ENCODE measurements around the gene PIWIL1.

Gene PIWIL1

GRCh38 chr12:130357241-130357640, 19.6 kb downstream of the PIWIL1 start:
- no peaks in the 10 kb centered on the region for H3K4me1 ChIP-seq (ENCODE audit: control insufficient read depth in 1 of 2, insufficient read depth in 2 of 2, low read length in 2 of 2)
- no peaks in the 10 kb centered on the region for H3K36me3 ChIP-seq (ENCODE audit: control insufficient read depth in 1 of 2, insufficient read depth in 2 of 2, low read length in 2 of 2)
- H3K27ac ChIP-seq (ENCODE audit: low read length): no peak overlapping the region
- no peaks in the 10 kb centered on the region for H3K27me3 ChIP-seq (ENCODE audit: low read depth, low read length)
- H3K4me3 ChIP-seq (ENCODE audit: low read depth in 1 of 2, low read length in 2 of 2): no peak overlapping the region
- no peaks in the 10 kb centered on the region for H3K9me3 ChIP-seq (ENCODE audit: control insufficient read depth in 1 of 2, low read length in 2 of 2)

GRCh38 chr12:130357729-130358330, 20.1 kb downstream of the PIWIL1 start:
- no peaks in the 10 kb centered on the region for H3K27me3 ChIP-seq (ENCODE audit: low read depth, low read length)
- no peak overlapping the region for H3K27ac ChIP-seq (ENCODE audit: low read length)
- no peaks in the 10 kb centered on the region for H3K36me3 ChIP-seq (ENCODE audit: control insufficient read depth in 1 of 2, insufficient read depth in 2 of 2, low read length in 2 of 2)
- H3K4me3 ChIP-seq (ENCODE audit: low read depth in 1 of 2, low read length in 2 of 2): no peak overlapping the region
- H3K9me3 ChIP-seq (ENCODE audit: control insufficient read depth in 1 of 2, low read length in 2 of 2): no peaks in the 10 kb centered on the region
- no peaks in the 10 kb centered on the region for H3K4me1 ChIP-seq (ENCODE audit: control insufficient read depth in 1 of 2, insufficient read depth in 2 of 2, low read length in 2 of 2)

GRCh38 chr12:130362060-130362459, 24.4 kb downstream of the PIWIL1 start:
- Histone ChIP-seq H3K9me3 (ENCODE audit: control insufficient read depth in 1 of 2, low read length in 2 of 2) (no peaks in the 10 kb centered on the region), H3K4me3 (ENCODE audit: low read depth in 1 of 2, low read length in 2 of 2) (no peak overlapping the region), H3K36me3 (ENCODE audit: control insufficient read depth in 1 of 2, insufficient read depth in 2 of 2, low read length in 2 of 2) (no peaks in the 10 kb centered on the region), H3K4me1 (ENCODE audit: control insufficient read depth in 1 of 2, insufficient read depth in 2 of 2, low read length in 2 of 2) (no peaks in the 10 kb centered on the region), H3K27me3 (ENCODE audit: low read depth, low read length) (no peaks in the 10 kb centered on the region), H3K27ac (ENCODE audit: low read length) (no peak overlapping the region)

GRCh38 chr12:130364578-130364977, 26.9 kb downstream of the PIWIL1 start:
- Histone ChIP-seq H3K9me3 (ENCODE audit: control insufficient read depth in 1 of 2, low read length in 2 of 2) (no peaks in the 10 kb centered on the region), H3K4me3 (ENCODE audit: low read depth in 1 of 2, low read length in 2 of 2) (no peak overlapping the region), H3K36me3 (ENCODE audit: control insufficient read depth in 1 of 2, insufficient read depth in 2 of 2, low read length in 2 of 2) (no peaks in the 10 kb centered on the region), H3K27ac (ENCODE audit: low read length) (no peak overlapping the region), H3K27me3 (ENCODE audit: low read depth, low read length) (no peaks in the 10 kb centered on the region), H3K4me1 (ENCODE audit: control insufficient read depth in 1 of 2, insufficient read depth in 2 of 2, low read length in 2 of 2) (no peaks in the 10 kb centered on the region)

- Histone ChIP-seq H3K27me3 (ENCODE audit: low read depth, low read length) (no peaks in the 10 kb centered on the region), H3K27ac (ENCODE audit: low read length) (no peak overlapping the region), H3K36me3 (ENCODE audit: control insufficient read depth in 1 of 2, insufficient read depth in 2 of 2, low read length in 2 of 2) (no peaks in the 10 kb centered on the region)
Observed at GRCh38 chr12:130366159-130366558, 28.5 kb downstream of the PIWIL1 start.

GRCh38 chr12:130367003-130367402, 29.3 kb downstream of the PIWIL1 start:
- H3K27me3 ChIP-seq (ENCODE audit: low read depth, low read length): no peaks in the 10 kb centered on the region

More at GRCh38 chr12:130366159-130366558, 28.5 kb downstream of the PIWIL1 start:
- Histone ChIP-seq H3K9me3 (ENCODE audit: control insufficient read depth in 1 of 2, low read length in 2 of 2) (no peaks in the 10 kb centered on the region), H3K4me3 (ENCODE audit: low read depth in 1 of 2, low read length in 2 of 2) (no peak overlapping the region), H3K4me1 (ENCODE audit: control insufficient read depth in 1 of 2, insufficient read depth in 2 of 2, low read length in 2 of 2) (no peaks in the 10 kb centered on the region)

GRCh38 chr12:130367523-130367922, 29.8 kb downstream of the PIWIL1 start:
- no peak overlapping the region for H3K4me3 ChIP-seq (ENCODE audit: low read depth in 1 of 2, low read length in 2 of 2)
- H3K9me3 ChIP-seq (ENCODE audit: control insufficient read depth in 1 of 2, low read length in 2 of 2): no peaks in the 10 kb centered on the region
- H3K27ac ChIP-seq (ENCODE audit: low read length): no peak overlapping the region
- H3K36me3 ChIP-seq (ENCODE audit: control insufficient read depth in 1 of 2, insufficient read depth in 2 of 2, low read length in 2 of 2): no peaks in the 10 kb centered on the region
- H3K4me1 ChIP-seq (ENCODE audit: control insufficient read depth in 1 of 2, insufficient read depth in 2 of 2, low read length in 2 of 2): no peaks in the 10 kb centered on the region
- no peaks in the 10 kb centered on the region for H3K27me3 ChIP-seq (ENCODE audit: low read depth, low read length)

More at GRCh38 chr12:130367003-130367402, 29.3 kb downstream of the PIWIL1 start:
- Histone ChIP-seq H3K27ac (ENCODE audit: low read length) (no peak overlapping the region), H3K36me3 (ENCODE audit: control insufficient read depth in 1 of 2, insufficient read depth in 2 of 2, low read length in 2 of 2) (no peaks in the 10 kb centered on the region), H3K9me3 (ENCODE audit: control insufficient read depth in 1 of 2, low read length in 2 of 2) (no peaks in the 10 kb centered on the region), H3K4me1 (ENCODE audit: control insufficient read depth in 1 of 2, insufficient read depth in 2 of 2, low read length in 2 of 2) (no peaks in the 10 kb centered on the region), H3K4me3 (ENCODE audit: low read depth in 1 of 2, low read length in 2 of 2) (no peak overlapping the region)

GRCh38 chr12:130369816-130370215, 32.1 kb downstream of the PIWIL1 start:
- Histone ChIP-seq H3K4me3 (ENCODE audit: low read depth in 1 of 2, low read length in 2 of 2) (no peak overlapping the region), H3K36me3 (ENCODE audit: control insufficient read depth in 1 of 2, insufficient read depth in 2 of 2, low read length in 2 of 2) (no peaks in the 10 kb centered on the region), H3K4me1 (ENCODE audit: control insufficient read depth in 1 of 2, insufficient read depth in 2 of 2, low read length in 2 of 2) (no peaks in the 10 kb centered on the region), H3K27me3 (ENCODE audit: low read depth, low read length) (no peaks in the 10 kb centered on the region), H3K27ac (ENCODE audit: low read length) (no peak overlapping the region), H3K9me3 (ENCODE audit: control insufficient read depth in 1 of 2, low read length in 2 of 2) (no peaks in the 10 kb centered on the region)

- no peaks in the 10 kb centered on the region for H3K9me3 ChIP-seq (ENCODE audit: control insufficient read depth in 1 of 2, low read length in 2 of 2)
- no peaks in the 10 kb centered on the region for H3K4me1 ChIP-seq (ENCODE audit: control insufficient read depth in 1 of 2, insufficient read depth in 2 of 2, low read length in 2 of 2)
- no peak overlapping the region for H3K4me3 ChIP-seq (ENCODE audit: low read depth in 1 of 2, low read length in 2 of 2)
- H3K27ac ChIP-seq (ENCODE audit: low read length): no peak overlapping the region
- H3K36me3 ChIP-seq (ENCODE audit: control insufficient read depth in 1 of 2, insufficient read depth in 2 of 2, low read length in 2 of 2): no peaks in the 10 kb centered on the region
- H3K27me3 ChIP-seq (ENCODE audit: low read depth, low read length): no peaks in the 10 kb centered on the region
Observed at GRCh38 chr12:130371296-130371695, 33.6 kb downstream of the PIWIL1 start.

- Histone ChIP-seq H3K27ac (ENCODE audit: low read length) (no peak overlapping the region), H3K4me1 (ENCODE audit: control insufficient read depth in 1 of 2, insufficient read depth in 2 of 2, low read length in 2 of 2) (no peaks in the 10 kb centered on the region), H3K4me3 (ENCODE audit: low read depth in 1 of 2, low read length in 2 of 2) (no peak overlapping the region), H3K27me3 (ENCODE audit: low read depth, low read length) (no peaks in the 10 kb centered on the region), H3K9me3 (ENCODE audit: control insufficient read depth in 1 of 2, low read length in 2 of 2) (no peaks in the 10 kb centered on the region), H3K36me3 (ENCODE audit: control insufficient read depth in 1 of 2, insufficient read depth in 2 of 2, low read length in 2 of 2) (no peaks in the 10 kb centered on the region)
Observed at GRCh38 chr12:130372936-130373335, 35.2 kb downstream of the PIWIL1 start.

GRCh38 chr12:130374083-130374482, 36.4 kb downstream of the PIWIL1 start:
- Histone ChIP-seq H3K36me3 (ENCODE audit: control insufficient read depth in 1 of 2, insufficient read depth in 2 of 2, low read length in 2 of 2) (no peaks in the 10 kb centered on the region), H3K27ac (ENCODE audit: low read length) (no peak overlapping the region), H3K9me3 (ENCODE audit: control insufficient read depth in 1 of 2, low read length in 2 of 2) (no peaks in the 10 kb centered on the region), H3K27me3 (ENCODE audit: low read depth, low read length) (no peaks in the 10 kb centered on the region), H3K4me1 (ENCODE audit: control insufficient read depth in 1 of 2, insufficient read depth in 2 of 2, low read length in 2 of 2) (no peaks in the 10 kb centered on the region), H3K4me3 (ENCODE audit: low read depth in 1 of 2, low read length in 2 of 2) (no peak overlapping the region)
